WTC11 (cell line): ENCODE results near the gene NFATC2IP. TPM values are rescaled to one million over a fixed set of nuclear protein-coding genes. Genes with fewer than 3 reads are reported as not detected.
"Not testable (repeated sequence)": the region's sequence is repeated elsewhere in the genome, so short reads cannot be mapped to it uniquely, and the experiment has no call there.

ENCODE experiments used
- ATAC-seq: fragments of 200-7000 bp; cut with Tn5 transposase; 2 replicates; pipeline ENCODE4 v1.10.0; 2021; ENCODE audit warnings: mild to moderate bottlenecking, moderate library complexity
- CTCF ChIA-PET: fragments of 300-600 bp; sonication (Branson Sonifier 250); formaldehyde crosslinking; loops from one replicate; lab custom pipeline; 2021; ENCODE audit warnings: antibody characterized with exemption; lab: Charles Lee
- POLR2A ChIA-PET: fragments of 350-600 bp; sonication (Branson Sonifier 250); formaldehyde crosslinking; loops from one replicate; lab custom pipeline; 2021; ENCODE audit warnings: antibody characterized with exemption; lab: Charles Lee
- DNase-seq: peaks from one replicate; pipeline ENCODE4 v3.0.0; 2021; ENCODE audit warnings: low spot score
- H3K27ac Mint-ChIP-seq: 2 replicates; pipeline ENCODE4 v1.8.0; 2021; ENCODE audit warnings: mixed read lengths
- H3K27me3 Mint-ChIP-seq: 2 replicates; pipeline ENCODE4 v1.8.0; 2021; ENCODE audit warnings: low read depth, mild to moderate bottlenecking, moderate library complexity, mixed read lengths
- H3K36me3 Mint-ChIP-seq: 2 replicates; pipeline ENCODE4 v1.8.0; 2021; ENCODE audit warnings: mixed read lengths
- H3K4me1 Mint-ChIP-seq: 2 replicates; pipeline ENCODE4 v1.8.0; 2022; ENCODE audit warnings: mixed read lengths
- H3K4me3 Mint-ChIP-seq: 2 replicates; pipeline ENCODE4 v1.8.0; 2021; ENCODE audit warnings: mild to moderate bottlenecking, moderate library complexity, mixed read lengths
- H3K9me3 Mint-ChIP-seq: 2 replicates; pipeline ENCODE4 v1.8.0; 2021; ENCODE audit warnings: mixed read lengths
- ESRRA ChIP-seq: sonication (generic); formaldehyde crosslinking; IDR thresholded peaks from 2 replicates; pipeline ENCODE4 v1.8.1; 2022; ENCODE audit warnings: mild to moderate bottlenecking, missing genetic modification reagents, borderline replicate concordance
- ETV6 ChIP-seq: sonication (generic); formaldehyde crosslinking; IDR thresholded peaks from 2 replicates; pipeline ENCODE4 v1.8.1; 2022; ENCODE audit warnings: mild to moderate bottlenecking, missing genetic modification reagents
- FOXK1 ChIP-seq: sonication (generic); formaldehyde crosslinking; IDR thresholded peaks from 2 replicates; pipeline ENCODE4 v1.8.0; 2022; ENCODE audit warnings: mild to moderate bottlenecking, moderate library complexity, missing genetic modification reagents
- FOXP1 ChIP-seq: sonication (generic); formaldehyde crosslinking; IDR thresholded peaks from 2 replicates; pipeline ENCODE4 v1.8.0; 2022; ENCODE audit warnings: missing genetic modification reagents, mild to moderate bottlenecking, moderate library complexity, borderline replicate concordance
- GABPB1 ChIP-seq: sonication (generic); formaldehyde crosslinking; IDR thresholded peaks from 2 replicates; pipeline ENCODE4 v1.8.1; 2023; ENCODE audit warnings: mild to moderate bottlenecking, missing genetic modification reagents
- GTF2I ChIP-seq: fragments of 250-450 bp; sonication (Bioruptor Pico); conservative IDR thresholded peaks from 2 replicates; pipeline ENCODE4 v1.4.0; 2021; ENCODE audit warnings: mild to moderate bottlenecking
- MLX ChIP-seq: sonication (generic); formaldehyde crosslinking; IDR thresholded peaks from 2 replicates; pipeline ENCODE4 v1.8.1; 2023; ENCODE audit warnings: mild to moderate bottlenecking, missing genetic modification reagents, moderate library complexity
- MYBL2 ChIP-seq: sonication (generic); formaldehyde crosslinking; IDR thresholded peaks from 2 replicates; pipeline ENCODE4 v1.8.1; 2023; ENCODE audit warnings: mild to moderate bottlenecking, moderate library complexity, missing genetic modification reagents
- NR2C2 ChIP-seq: sonication (generic); formaldehyde crosslinking; IDR thresholded peaks from 2 replicates; pipeline ENCODE4 v1.8.0; 2022; ENCODE audit warnings: mild to moderate bottlenecking, missing genetic modification reagents
- PRDM15 ChIP-seq: sonication (generic); formaldehyde crosslinking; IDR thresholded peaks from 2 replicates; pipeline ENCODE4 v1.8.0; 2022; ENCODE audit warnings: missing genetic modification reagents
- RORB ChIP-seq: fragments of 250-450 bp; sonication (Bioruptor Pico); IDR thresholded peaks from 2 replicates; pipeline ENCODE4 v1.9.0; 2021; ENCODE audit warnings: mild to moderate bottlenecking
- SP1 ChIP-seq: sonication (generic); formaldehyde crosslinking; conservative IDR thresholded peaks from 2 replicates; pipeline ENCODE4 v1.8.1; 2022; ENCODE audit warnings: missing genetic modification reagents
- ZBTB43 ChIP-seq: sonication (generic); formaldehyde crosslinking; IDR thresholded peaks from 2 replicates; pipeline ENCODE4 v1.8.1; 2023; ENCODE audit warnings: mild to moderate bottlenecking, missing genetic modification reagents
- ZNF416 ChIP-seq: fragments of 250-450 bp; sonication (Bioruptor Pico); IDR thresholded peaks from 2 replicates; pipeline ENCODE4 v1.9.0; 2021; ENCODE audit warnings: mild to moderate bottlenecking, inconsistent platforms
- total RNA-seq: library from RNA; stranded (reverse); gene quantifications from 3 replicates; pipeline ENCODE4 v1.2.3, GENCODE V29; 2021

NFATC2IP gene
- total RNA-seq, 1 experiment from 2014 or later: 66.6 TPM

- ATAC-seq (peak; percentile 91), DNase-seq (peak; percentile 99)
- POLR2A ChIA-PET: interaction anchor here (1.0 kb wide), 1 partner anchor 12 kb away, joined by 3 read pairs; no protein-coding TSS in a partner anchor
- TF ChIP-seq RORB (CRISPR knock-in tag): no peak
- TF ChIP-seq MLX: no peak
- TF ChIP-seq ZNF416 (CRISPR knock-in tag): no peak
- peak; percentile 39; the same call in 1 of the 2 replicates for TF ChIP-seq FOXP1 (CRISPR knock-in tag)
- TF ChIP-seq ETV6: 0 out of 2 replicates have a peak, but pooled peaks have one; percentile 15
- TF ChIP-seq SP1 (CRISPR knock-in tag): peak; percentile 89
- peak; percentile 88 for TF ChIP-seq PRDM15 (CRISPR knock-in tag)
- TF ChIP-seq FOXK1 (CRISPR knock-in tag): peak; percentile 62
- TF ChIP-seq MYBL2: peak; percentile 42; the same call in 1 of the 2 replicates
- Mint-ChIP-seq H3K9me3 (no peaks in the 10 kb centered on the region), H3K27me3 (peaks cover 3% of the 10 kb centered on the region; the same call in 1 of the 2 replicates), H3K4me3 (peak within 1 kb of the TSS; percentile 97), H3K4me1 (peaks cover 14% of the 10 kb centered on the region), H3K27ac (peak within 1 kb of the TSS; percentile 99), H3K36me3 (0 out of 2 replicates have a peak, but pooled peaks cover under 1% of the 10 kb centered on the region)
- CTCF ChIA-PET: interaction anchor here (0.8 to 3.3 kb wide), 4 partner anchors 9 to 45 kb away, joined by 3 to 16 read pairs (median 6); no protein-coding TSS in a partner anchor
These were observed 25.9 kb upstream of the NFATC2IP start, which contains the start of gene RABEP2 for GRCh38 chr16:28924762-28925385. RABEP2 (minus strand) TSS chr16:28925238; CDS start chr16:28925163, 75 bp downstream.

- Mint-ChIP-seq H3K27ac (peak overlapping the region; percentile 99), H3K9me3 (no peaks in the 10 kb centered on the region), H3K36me3 (no peaks in the 10 kb centered on the region), H3K4me1 (peaks cover 14% of the 10 kb centered on the region), H3K27me3 (peaks cover 3% of the 10 kb centered on the region; the same call in 1 of the 2 replicates), H3K4me3 (peak overlapping the region; percentile 97)
- ChIA-PET POLR2A (interaction anchor here (0.6 to 1.0 kb wide), 2 partner anchors 11 to 449 kb away, joined by 3 read pairs; no protein-coding TSS in a partner anchor), CTCF (interaction anchor here (0.8 to 3.3 kb wide), 3 partner anchors 8 to 20 kb away, joined by 3 to 16 read pairs (median 4); no protein-coding TSS in a partner anchor)
- no peak for DNase-seq
- ATAC-seq: no peak; the same call in 1 of the 2 replicates
- TF ChIP-seq ESRRA (CRISPR knock-in tag) (peak; percentile 29; the same call in 1 of the 2 replicates), NR2C2 (CRISPR knock-in tag) (no peak), GABPB1 (CRISPR knock-in tag) (peak; percentile 67), ZBTB43 (CRISPR knock-in tag) (0 out of 2 replicates have a peak, but pooled peaks have one; percentile 35)
- TF ChIP-seq, all 79 proteins: peak for 3
These were observed 25.1 kb upstream of the NFATC2IP start for GRCh38 chr16:28925386-28926228.

GRCh38 chr16:28926284-28926683 lies 24.5 kb upstream of the NFATC2IP start:
- Mint-ChIP-seq H3K4me1 (peaks cover 17% of the 10 kb centered on the region), H3K27ac (peak overlapping the region; percentile 99), H3K4me3 (peak overlapping the region; percentile 97)
- not testable (repeated sequence) for DNase-seq, H3K9me3 Mint-ChIP-seq, H3K36me3 Mint-ChIP-seq, H3K27me3 Mint-ChIP-seq, ATAC-seq
- 0 out of 2 replicates have a peak, but pooled peaks have one; percentile 40 for TF ChIP-seq GTF2I
- ChIA-PET CTCF (interaction anchor here (1.3 to 3.3 kb wide), 2 partner anchors 10 to 19 kb away, joined by 6 to 16 read pairs; no protein-coding TSS in a partner anchor), POLR2A (interaction anchor here (0.6 kb wide), 1 partner anchor 450 kb away, joined by 3 read pairs; no protein-coding TSS in a partner anchor)
